Measurements from ENCODE around the gene SLC2A13.
"Not testable (repeated sequence)": the region's sequence is repeated elsewhere in the genome, so short reads cannot be mapped to it uniquely, and the experiment has no call there.

SLC2A13 gene

GRCh38 chr12:39989501-39989900 lies 116.4 kb downstream of the SLC2A13 start:
- DNase-seq = no peak

GRCh38 chr12:39988574-39988973 lies 117.3 kb downstream of the SLC2A13 start:
- no peak for DNase-seq

DNA sequence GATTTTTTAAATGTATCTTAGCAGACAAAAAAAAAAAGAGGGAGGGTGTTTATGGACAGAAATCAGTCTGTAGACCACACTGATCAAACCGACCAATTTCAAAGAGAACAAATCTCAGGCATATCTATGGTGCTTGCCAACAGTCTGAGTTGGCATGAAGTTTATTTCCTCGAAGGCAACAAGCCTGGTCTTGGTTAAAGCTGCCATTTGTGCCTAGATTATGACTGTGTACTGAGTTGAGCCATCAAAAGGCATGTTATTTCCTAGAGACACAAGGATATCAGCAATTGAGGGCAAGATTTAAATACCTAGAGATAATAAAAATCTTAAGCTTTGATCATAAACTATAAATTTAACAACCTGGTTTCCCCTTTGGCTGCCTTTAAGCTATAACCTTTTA lies 119.2 kb downstream of the SLC2A13 start:
- no peak for DNase-seq

- DNase-seq = no peak
Measured at GRCh38 chr12:39984670-39985069, 121.2 kb downstream of the SLC2A13 start.

- no peak for DNase-seq
Measured at GRCh38 chr12:39975374-39975918, 130.4 kb downstream of the SLC2A13 start.

DNA sequence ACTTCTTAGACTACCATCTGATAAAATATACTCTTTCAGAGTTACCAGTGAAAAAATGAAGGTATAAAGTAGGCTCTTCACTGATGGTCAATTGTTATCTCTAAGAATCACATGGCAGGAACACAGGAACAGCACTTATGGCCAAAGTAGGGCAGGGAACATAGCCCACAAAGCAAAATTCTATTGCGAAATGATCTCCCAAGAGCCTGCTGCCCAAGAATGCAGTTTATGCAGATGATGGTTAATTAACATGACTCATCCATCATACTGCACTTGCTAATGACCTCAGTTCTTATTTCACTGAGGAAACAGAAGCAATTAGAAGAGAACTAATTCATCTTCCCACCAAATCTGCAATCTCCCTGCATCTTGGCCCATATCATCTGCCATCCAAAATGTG lies 133.8 kb downstream of the SLC2A13 start:
- no peak for DNase-seq

DNA sequence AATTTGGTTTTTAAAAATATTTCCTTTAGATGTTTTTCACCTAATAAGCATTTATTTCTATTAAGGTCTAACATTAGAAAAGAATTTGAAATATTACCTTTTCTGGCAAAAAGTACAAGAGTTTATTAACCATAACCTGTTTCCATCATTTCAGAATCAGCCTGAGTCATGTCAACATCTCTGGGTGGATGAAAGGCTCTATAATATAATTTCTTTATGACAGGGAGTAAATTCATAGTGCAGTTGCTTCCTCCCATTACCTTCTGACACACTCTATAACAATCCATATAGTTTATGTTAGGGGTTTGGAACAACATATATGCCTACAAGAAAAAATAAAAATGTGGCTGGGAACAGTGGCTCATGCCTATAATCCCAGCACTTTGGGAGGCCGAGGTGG lies 134.5 kb downstream of the SLC2A13 start:
- no peak for DNase-seq

GRCh38 chr12:39966721-39967120 lies 139.2 kb downstream of the SLC2A13 start:
- no peak for DNase-seq

- no peak for DNase-seq
Measured at GRCh38 chr12:39966256-39966655, 139.6 kb downstream of the SLC2A13 start.

DNA sequence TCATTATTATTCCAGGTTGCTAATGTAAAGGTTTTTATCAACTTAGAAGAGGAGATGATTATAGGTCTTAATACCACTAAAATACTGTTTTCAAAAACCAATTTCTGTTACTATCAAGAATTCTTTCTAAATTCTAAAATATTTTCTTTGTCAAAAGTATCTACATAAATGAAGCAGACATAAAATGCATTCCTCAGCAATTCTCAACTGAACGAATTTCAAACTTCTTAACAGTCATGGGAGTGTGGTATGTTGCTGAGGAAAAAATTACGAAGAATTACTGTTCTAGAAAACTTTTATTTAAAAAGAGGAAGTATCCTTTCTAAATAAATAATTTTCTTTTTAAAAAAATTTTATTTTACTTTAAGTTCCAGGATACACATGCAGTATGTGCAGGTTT lies 146.4 kb downstream of the SLC2A13 start:
- no peak for DNase-seq

- no peak for DNase-seq
Measured at GRCh38 chr12:39959031-39959430, 146.8 kb downstream of the SLC2A13 start.

- no peak for DNase-seq
Measured at GRCh38 chr12:39958377-39958776, 147.5 kb downstream of the SLC2A13 start.

DNA sequence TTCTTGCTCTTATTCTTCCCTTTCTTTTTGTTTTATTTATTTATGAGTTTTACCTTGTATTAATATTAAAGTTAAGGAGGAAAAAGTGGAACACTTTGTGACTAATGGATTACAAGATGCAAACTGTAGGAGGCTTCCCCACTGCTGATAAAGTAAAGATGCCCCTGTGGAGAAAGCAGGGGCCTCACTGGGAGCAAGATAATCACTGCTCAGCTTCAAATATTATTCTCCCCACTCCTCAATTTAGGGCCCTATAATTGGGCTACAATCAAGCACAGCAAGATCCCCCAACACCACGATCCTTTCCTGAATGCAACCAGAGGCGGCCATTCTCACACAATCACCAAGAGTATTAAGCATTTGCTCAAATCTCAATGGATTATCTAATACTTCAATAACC lies 149.2 kb downstream of the SLC2A13 start:
- no peak for DNase-seq

DNA sequence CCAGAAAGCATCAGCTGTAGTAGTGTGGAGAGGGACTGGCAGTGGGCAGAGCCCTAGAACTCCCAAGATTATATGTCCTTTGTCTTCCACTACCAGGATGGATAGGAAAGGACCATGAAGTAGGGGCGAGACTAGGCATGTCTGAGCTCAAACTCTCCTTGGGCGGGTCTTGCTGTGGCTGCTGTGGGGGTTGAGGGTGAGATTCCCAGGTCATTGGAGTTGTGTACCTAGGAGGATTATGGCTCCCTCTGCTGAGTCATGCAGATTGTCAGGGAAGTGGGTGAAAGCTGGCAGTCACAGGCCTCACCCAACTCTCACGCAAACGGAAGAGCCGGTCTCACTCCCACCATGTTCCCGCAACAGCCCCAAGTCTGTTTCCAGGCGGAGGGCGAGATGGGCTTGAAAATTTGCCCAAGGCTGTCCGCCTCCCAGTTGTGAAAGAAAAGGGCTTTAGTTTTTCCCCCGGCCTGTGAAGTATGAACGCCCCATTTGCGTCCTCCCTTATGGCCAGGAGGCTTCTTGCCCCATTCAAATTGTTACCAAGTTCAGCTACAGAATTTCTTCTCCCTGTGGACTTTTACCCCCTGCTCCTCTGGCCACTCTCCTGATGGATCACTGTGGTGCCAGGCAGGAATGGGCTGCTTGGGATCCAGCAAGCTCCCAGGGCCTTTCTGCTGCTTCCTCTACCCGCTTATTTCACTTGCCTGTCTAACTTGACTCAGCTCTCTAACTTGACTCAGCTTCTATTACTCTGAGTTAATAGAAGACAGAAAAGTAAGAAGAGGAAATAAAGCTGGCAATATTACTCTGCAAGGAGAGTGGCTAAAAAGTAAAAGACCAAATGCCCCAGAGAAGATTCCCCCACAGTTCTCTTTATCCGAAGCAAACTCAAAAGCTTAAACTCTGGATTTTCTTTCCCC lies 159.3 kb downstream of the SLC2A13 start:
- DNase-seq = no peak

- no peak for DNase-seq
Measured at GRCh38 chr12:39937119-39937518, 168.8 kb downstream of the SLC2A13 start.

DNA sequence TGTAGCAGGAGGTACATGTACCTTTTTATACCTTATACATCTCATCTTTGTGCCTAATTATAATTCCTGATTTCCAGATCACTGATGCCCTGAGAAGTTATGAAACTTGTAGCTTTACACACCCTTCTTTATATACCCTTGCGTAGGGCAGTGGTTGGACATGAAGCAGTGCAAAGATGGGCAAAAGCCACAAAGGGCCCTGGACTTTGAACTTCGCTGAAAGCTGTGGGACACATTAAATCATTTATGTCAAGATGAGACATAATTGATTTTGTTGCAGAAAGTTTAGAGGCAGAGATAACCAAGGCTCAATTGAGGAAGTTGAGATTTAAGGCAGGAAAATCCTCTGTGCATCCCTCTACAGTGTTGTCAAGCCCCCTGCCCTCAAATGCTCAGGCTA lies 170.0 kb downstream of the SLC2A13 start:
- no peak for DNase-seq

DNA sequence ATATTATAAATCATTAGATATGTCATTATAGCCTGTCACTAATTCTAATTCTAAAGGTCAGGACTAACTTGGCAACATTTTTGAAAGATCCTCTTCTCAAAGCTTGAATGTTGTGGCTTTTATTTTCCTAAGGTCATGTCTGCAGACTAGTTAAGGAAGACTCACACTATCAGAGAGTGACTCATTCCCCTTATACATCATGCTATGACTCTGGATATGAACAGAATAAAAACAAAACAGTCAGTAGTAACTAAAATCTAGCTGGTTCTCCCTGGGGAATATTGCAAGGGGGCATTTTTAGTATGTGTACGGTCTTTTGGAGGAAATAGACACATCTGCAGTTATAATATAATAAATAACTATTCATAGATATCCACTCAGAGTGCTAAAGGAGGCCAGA lies 170.6 kb downstream of the SLC2A13 start:
- no peak for DNase-seq

- DNase-seq = no peak
Measured at GRCh38 chr12:39931857-39932256, 174.0 kb downstream of the SLC2A13 start.

DNA sequence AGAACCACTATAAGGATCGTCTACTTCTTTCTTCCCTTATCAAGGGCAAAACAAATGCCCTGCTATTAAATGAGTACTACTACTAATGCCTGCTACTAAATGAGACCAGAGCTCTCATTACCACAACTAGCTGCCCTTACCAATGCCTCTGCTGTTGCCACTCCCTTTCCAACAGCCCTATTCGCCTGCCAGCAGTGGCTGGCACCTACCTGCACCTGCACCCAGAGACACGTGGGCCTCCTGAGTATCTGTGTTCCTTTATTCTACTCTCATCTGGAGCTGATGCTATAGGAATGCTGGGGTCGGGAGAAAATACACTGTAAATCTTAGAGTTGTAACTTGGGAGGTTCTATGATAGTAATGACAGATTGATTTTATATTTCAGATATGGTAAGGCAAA lies 174.7 kb downstream of the SLC2A13 start:
- no peak for DNase-seq

DNA sequence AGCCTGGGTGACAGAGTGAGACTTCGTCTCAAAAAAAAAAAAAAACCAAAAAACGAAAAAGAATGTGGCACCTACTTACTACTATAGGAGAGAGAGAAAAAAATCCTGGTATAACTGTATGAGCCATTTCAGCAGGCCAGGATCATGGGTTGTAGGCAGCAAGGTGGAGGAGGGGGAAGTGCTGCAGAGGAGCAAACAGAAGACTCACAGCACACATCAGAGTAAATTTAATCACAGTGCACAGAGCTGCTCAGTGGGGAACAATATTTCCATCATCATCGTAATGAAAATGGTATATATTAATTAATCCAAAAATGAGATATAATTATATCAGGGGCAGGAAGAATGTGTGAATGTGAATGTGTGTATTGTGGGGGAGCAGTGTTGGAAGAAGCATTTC lies 175.8 kb downstream of the SLC2A13 start:
- DNase-seq = no peak

- DNase-seq = no peak
Measured at GRCh38 chr12:39928181-39928899, 177.5 kb downstream of the SLC2A13 start.

- no peak for DNase-seq
Measured at GRCh38 chr12:39923364-39923763, 182.5 kb downstream of the SLC2A13 start.

- DNase-seq = not testable (repeated sequence)
Measured at GRCh38 chr12:39922598-39922997, 183.3 kb downstream of the SLC2A13 start.

- DNase-seq = no peak
Measured at GRCh38 chr12:39920647-39921046, 185.2 kb downstream of the SLC2A13 start.

Measured in NCI-H2107 (cell line).